Daoy (cell line): ENCODE data around the gene UQCRHL. TPM values are rescaled to one million over a fixed set of nuclear protein-coding genes. Genes with fewer than 3 reads are reported as not detected.
A peak's percentile ranks its signal among the peaks of the same experiment; 100 is the strongest.
"Not testable (repeated sequence)": the region's sequence is repeated elsewhere in the genome, so short reads cannot be mapped to it uniquely, and the experiment has no call there.

Experiments
- DNase-seq: peaks from one replicate; pipeline ENCODE4 v3.0.0-alpha.2; 2015; ENCODE audit warnings: low read depth
- total RNA-seq: library from RNA; depleted of rRNA; stranded (reverse); fragments of >200 nt; shearing (Covaris generic); gene quantifications from 2 replicates; pipeline ENCODE4 v1.2.3, GENCODE V29; 2014

UQCRHL gene
- total RNA-seq, 1 experiment from 2014 or later, result 5.9 TPM

GRCh38 chr1:15835741-15836510, 28.5 kb upstream of the UQCRHL start:
- DNase-seq, result peak; percentile 100

- DNase-seq, result no peak
Measured at GRCh38 chr1:15835205-15835740, 27.8 kb upstream of the UQCRHL start.

- DNase-seq, result peak; percentile 97
Measured at GRCh38 chr1:15834406-15835204, 27.2 kb upstream of the UQCRHL start.

GRCh38 chr1:15833842-15834405, 26.5 kb upstream of the UQCRHL start:
- DNase-seq, result no peak

GRCh38 chr1:15833069-15833679, 25.7 kb upstream of the UQCRHL start:
- peak; percentile 79 for DNase-seq

GRCh38 chr1:15830258-15830657, 22.8 kb upstream of the UQCRHL start:
- DNase-seq, result no peak

GRCh38 chr1:15828931-15829330, 21.5 kb upstream of the UQCRHL start:
- DNase-seq, result not testable (repeated sequence)

GRCh38 chr1:15827567-15827966, 20.1 kb upstream of the UQCRHL start:
- not testable (repeated sequence) for DNase-seq

- DNase-seq, result no peak
Measured at GRCh38 chr1:15826810-15827507, 19.5 kb upstream of the UQCRHL start.

- peak; percentile 30 for DNase-seq
Measured at GRCh38 chr1:15825800-15826199, 18.4 kb upstream of the UQCRHL start.

- DNase-seq, result no peak
Measured at GRCh38 chr1:15820478-15820877, 13.0 kb upstream of the UQCRHL start.

GRCh38 chr1:15816674-15817073, 9.2 kb upstream of the UQCRHL start:
- no peak for DNase-seq

GRCh38 chr1:15810073-15810472, 2.6 kb upstream of the UQCRHL start:
- DNase-seq, result no peak

GRCh38 chr1:15808955-15809354, 1.5 kb upstream of the UQCRHL start:
- DNase-seq, result no peak

GRCh38 chr1:15807121-15807520, 328 bp downstream of the UQCRHL start:
- DNase-seq, result no peak

GRCh38 chr1:15804060-15804459, 3.4 kb downstream of the UQCRHL start:
- DNase-seq, result no peak

GRCh38 chr1:15803380-15803779, 4.1 kb downstream of the UQCRHL start:
- peak; percentile 39 for DNase-seq

GRCh38 chr1:15802234-15802965, 5.0 kb downstream of the UQCRHL start:
- peak; percentile 78 for DNase-seq

- DNase-seq, result peak; percentile 91
Measured at GRCh38 chr1:15799928-15800835, 7.3 kb downstream of the UQCRHL start.
